CD14-positive monocyte (primary cell): ENCODE data around the gene P2RX5. TPM values are rescaled to one million over a fixed set of nuclear protein-coding genes. Genes with fewer than 3 reads are reported as not detected.

ENCODE experiments used
- DNase-seq, 3 donors: peaks; one replicate each; pipeline ENCODE4 v3.0.0-alpha.2; 2011 to 2022
- H2AFZ ChIP-seq: 2 replicates; pipeline ENCODE4 v1.6.0; 2012; ENCODE audit warnings: mild to moderate bottlenecking, low read depth, low read length, inconsistent platforms; ENCODE audit not compliant: insufficient read depth, poor library complexity, severe bottlenecking
- H3K27ac ChIP-seq, 2 donors: 1 replicate in 1 of 2; 2 replicates in 1 of 2; pipeline ENCODE4 v1.5.1; 2012 to 2013; ENCODE audit warnings: low read length in 2 of 2, control low read depth in 1 of 2, inconsistent platforms in 1 of 2, low read depth in 1 of 2, mild to moderate bottlenecking in 1 of 2
- H3K27me3 ChIP-seq, 2 donors: one replicate each; pipeline versions ENCODE4 v1.6.0 to v1.6.1; 2011 to 2013; ENCODE audit warnings: low read length in 2 of 2; ENCODE audit not compliant: control insufficient read depth in 2 of 2, insufficient read depth in 2 of 2
- H3K36me3 ChIP-seq, 2 donors: replicated peaks in 1 of 2; 1 replicate in 1 of 2; 2 replicates in 1 of 2; pipeline versions ENCODE4 v1.5.1 to v1.6.1; 2012 to 2013; ENCODE audit warnings: low read length in 2 of 2, control low read depth in 1 of 2, inconsistent platforms in 1 of 2, mild to moderate bottlenecking in 1 of 2; ENCODE audit not compliant: insufficient read depth in 2 of 2, control insufficient read depth in 1 of 2
- H3K4me1 ChIP-seq, 2 donors: 1 replicate in 1 of 2; 2 replicates in 1 of 2; pipeline versions ENCODE4 v1.5.1 to v1.6.1; 2012 to 2013; ENCODE audit warnings: low read length in 2 of 2, control low read depth in 1 of 2, inconsistent platforms in 1 of 2, mild to moderate bottlenecking in 1 of 2, moderate library complexity in 1 of 2; ENCODE audit not compliant: insufficient read depth in 2 of 2, control insufficient read depth in 1 of 2
- H3K4me2 ChIP-seq: replicated peaks from 2 replicates; pipeline ENCODE3; 2012; ENCODE audit warnings: low read length, moderate library complexity, mild to moderate bottlenecking; ENCODE audit not compliant: poor library complexity, severe bottlenecking; ENCODE audit errors: extremely low read depth
- H3K4me3 ChIP-seq, 3 experiments: fragments of 200-600 bp in 1 of 3; sonication (generic) in 1 of 3; replicated peaks in 1 of 3; 1 replicate in 2 of 3; 2 replicates in 1 of 3; pipeline ENCODE4 v1.5.1; 2011 to 2013; ENCODE audit warnings: low read length in 3 of 3, mild to moderate bottlenecking in 3 of 3, control low read depth in 2 of 3, low read depth in 2 of 3, inconsistent platforms in 1 of 3, moderate library complexity in 1 of 3
- H3K79me2 ChIP-seq: 2 replicates; pipeline ENCODE4 v1.6.0; 2012; ENCODE audit warnings: mild to moderate bottlenecking, control low read depth, inconsistent platforms, low read length, moderate library complexity; ENCODE audit not compliant: insufficient read depth
- H3K9ac ChIP-seq: 2 replicates; pipeline ENCODE4 v1.6.0; 2017; ENCODE audit warnings: low read length, mild to moderate bottlenecking; ENCODE audit not compliant: insufficient read depth, poor library complexity, severe bottlenecking
- H3K9me3 ChIP-seq, 2 donors: replicated peaks in 1 of 2; 1 replicate in 1 of 2; 2 replicates in 1 of 2; pipeline versions ENCODE4 v1.5.1 to v1.6.1; 2012 to 2013; ENCODE audit warnings: low read length in 2 of 2, control low read depth in 1 of 2; ENCODE audit not compliant: control insufficient read depth in 1 of 2, insufficient read depth in 1 of 2
- H4K20me1 ChIP-seq: 2 replicates; pipeline ENCODE4 v1.6.0; 2012; ENCODE audit warnings: mild to moderate bottlenecking, low read length, control low read depth, moderate library complexity; ENCODE audit not compliant: insufficient read depth
- H3K27ac Mint-ChIP-seq, 7 donors: one replicate each; pipeline ENCODE4 v1.8.0; 2020; ENCODE audit warnings: mild to moderate bottlenecking in 7 of 7, mixed read lengths in 7 of 7, moderate library complexity in 6 of 7, inconsistent platforms in 2 of 7
- H3K27me3 Mint-ChIP-seq, 3 donors: one replicate each; pipeline ENCODE4 v1.8.0; 2021 to 2022; ENCODE audit warnings: low read depth in 3 of 3, mild to moderate bottlenecking in 3 of 3, mixed read lengths in 3 of 3, moderate library complexity in 3 of 3, inconsistent platforms in 1 of 3
- H3K36me3 Mint-ChIP-seq, 2 donors: one replicate each; pipeline ENCODE4 v1.8.0; 2020; ENCODE audit warnings: mixed read lengths in 2 of 2, inconsistent platforms in 1 of 2, mild to moderate bottlenecking in 1 of 2
- H3K4me1 Mint-ChIP-seq: one replicate; pipeline ENCODE4 v1.8.0; 2020; ENCODE audit warnings: mild to moderate bottlenecking, mixed read lengths
- H3K4me3 Mint-ChIP-seq, 2 donors: one replicate each; pipeline ENCODE4 v1.8.0; 2020; ENCODE audit warnings: mild to moderate bottlenecking in 2 of 2, mixed read lengths in 2 of 2, moderate library complexity in 1 of 2
- H3K9me3 Mint-ChIP-seq, 7 donors: one replicate each; pipeline ENCODE4 v1.8.0; 2020 to 2022; ENCODE audit warnings: mixed read lengths in 7 of 7, mild to moderate bottlenecking in 6 of 7, moderate library complexity in 6 of 7, inconsistent platforms in 2 of 7
- CTCF ChIP-seq: fragments of 200-600 bp; IDR thresholded peaks from one replicate; pipeline ENCODE4 v1.8.0; 2022; ENCODE audit warnings: antibody characterized with exemption, mild to moderate bottlenecking
- whole genome bisulfite sequencing: methylation state at CpG from one replicate; pipeline ENCODE4 v1.1.5; 2013; ENCODE audit warnings: missing lambda C conversion rate; ENCODE audit not compliant: insufficient coverage; 5-methylcytosine and 5-hydroxymethylcytosine counted together
- intact Hi-C, 2 donors: fragments of 100-400 bp; cut with micrococcal nuclease; formaldehyde crosslinking; loops; one replicate each; pipeline versions ENCODE4 v1.15.0 to v1.15.1; 2023
- polyA plus RNA-seq, 3 donors: library from polyadenylated mRNA; depleted of rRNA in 1 of 3; unstranded in 2 of 3; stranded (reverse) in 1 of 3; fragments of 300-500 nt in 2 of 3; fragments of >200 nt in 1 of 3; fragmentation: Illumina TruSeq in 2 of 3; gene quantifications; 1 replicate in 2 of 3; 2 replicates in 1 of 3; pipeline ENCODE4 v1.2.3, GENCODE V29; 2012 to 2021

P2RX5 gene
- polyA plus RNA-seq, 3 donors: 0.64 to 8.8 (median 3.4) TPM

- H3K4me3 ChIP-seq: no peak overlapping the region
- H3K79me2 ChIP-seq: no peaks in the 10 kb centered on the region
- no peak overlapping the region for H2AFZ ChIP-seq
- Mint-ChIP-seq H3K9me3 (peaks cover 0 to 9% (median 4%) of the 10 kb centered on the region in 7 donors), H3K4me1 (peaks cover 21% of the 10 kb centered on the region), H3K27me3 (peaks cover 0 to 6% (median 4%) of the 10 kb centered on the region in 3 donors), H3K4me3 (no peak overlapping the region), H3K27ac (peak overlapping the region in 1 of 7 donors; percentile 35), H3K36me3 (no peaks in the 10 kb centered on the region)
- peaks cover 16 to 18% of the 10 kb centered on the region in 2 donors for H3K4me1 ChIP-seq
- TF ChIP-seq CTCF: no peak
- no peak overlapping the region for H3K27ac ChIP-seq
- no peaks in the 10 kb centered on the region for H3K27me3 ChIP-seq
- H3K4me2 ChIP-seq: no peak overlapping the region
- no peak overlapping the region for H3K9ac ChIP-seq
- DNase-seq: no peak
- intact Hi-C loops: no loop called here
- no peaks in the 10 kb centered on the region for H3K9me3 ChIP-seq
- no peaks in the 10 kb centered on the region for H4K20me1 ChIP-seq
- no CpG with 5 or more reads among the region's 3 CpGs for WGBS
- H3K36me3 ChIP-seq: no peaks in the 10 kb centered on the region
Observed at GRCh38 chr17:3744014-3744413, 48.1 kb upstream of the P2RX5 start.

DNA sequence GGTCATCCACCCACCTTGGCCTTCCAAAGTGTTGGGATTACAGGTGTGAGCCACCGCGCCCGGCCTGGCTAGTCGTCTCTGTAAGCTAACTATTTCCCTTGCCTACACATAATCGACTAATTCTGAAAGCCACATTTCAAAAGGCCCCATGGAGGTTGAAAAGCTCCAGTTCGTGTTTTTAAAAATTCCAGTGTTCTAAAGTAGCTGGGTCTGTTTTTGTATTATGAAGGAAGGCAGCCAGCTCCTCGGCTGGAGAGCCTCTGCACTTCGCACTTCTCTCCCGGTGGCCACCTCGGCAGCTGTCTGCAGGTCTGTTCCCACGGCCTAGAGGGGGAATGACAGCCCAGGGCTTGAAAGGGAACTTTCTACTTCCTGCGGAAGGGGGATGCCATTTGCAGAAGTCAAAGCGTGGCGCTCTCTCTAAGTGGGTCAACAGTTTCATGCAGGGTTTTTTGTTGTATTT is 44.7 kb upstream of the P2RX5 start:
- 16% methylated on average over 5 of the region's 14 CpGs for WGBS
- no peaks in the 10 kb centered on the region for H4K20me1 ChIP-seq
- H3K4me3 ChIP-seq: no peak overlapping the region
- H3K27ac Mint-ChIP-seq: peak overlapping the region; percentile 66 to 93 (median 82)
- H3K9ac ChIP-seq: no peak overlapping the region
- no peaks in the 10 kb centered on the region for H3K27me3 ChIP-seq
- H3K4me1 ChIP-seq: peaks cover 18 to 22% of the 10 kb centered on the region in 2 donors
- H3K4me2 ChIP-seq: no peak overlapping the region
- H3K4me1 Mint-ChIP-seq: peaks cover 23% of the 10 kb centered on the region
- H3K9me3 Mint-ChIP-seq: peaks cover 0 to 7% (median 4%) of the 10 kb centered on the region in 7 donors
- peak overlapping the region; percentile 15 to 27 for H3K4me3 Mint-ChIP-seq
- no peaks in the 10 kb centered on the region for H3K36me3 Mint-ChIP-seq
- no peaks in the 10 kb centered on the region for H3K9me3 ChIP-seq
- TF ChIP-seq CTCF: no peak
- H2AFZ ChIP-seq: peak overlapping the region; percentile 21
- intact Hi-C loops: no loop called here
- peak overlapping the region; percentile 28 to 47 for H3K27ac ChIP-seq
- peaks cover 2 to 6% (median 3%) of the 10 kb centered on the region in 3 donors for H3K27me3 Mint-ChIP-seq
- DNase-seq: peak; percentile 77 to 91 (median 83)
- no peaks in the 10 kb centered on the region for H3K79me2 ChIP-seq
- H3K36me3 ChIP-seq: no peaks in the 10 kb centered on the region
